Naive thymus-derived CD4-positive, alpha-beta T cell (primary cell): Measurements from ENCODE around the gene EXOC1. TPM values are rescaled to one million over a fixed set of nuclear protein-coding genes. Genes with fewer than 3 reads are reported as not detected.

Source experiments
- ATAC-seq: fragments of 150-1000 bp; cut with Tn5 transposase; 2 replicates; pipeline ENCODE4 v1.10.0; 2021; ENCODE audit warnings: mild to moderate bottlenecking, moderate library complexity
- CTCF ChIA-PET: fragments of 350-600 bp; sonication (Branson Sonifier 250); formaldehyde crosslinking; loops from one replicate; lab custom pipeline; 2021; ENCODE audit warnings: antibody characterized with exemption; lab: Charles Lee
- POLR2A ChIA-PET: fragments of 350-600 bp; sonication (Branson Sonifier 250); formaldehyde crosslinking; loops from one replicate; lab custom pipeline; 2021; ENCODE audit warnings: antibody characterized with exemption, inconsistent platforms; lab: Charles Lee
- DNase-seq, 9 donors: peaks; one replicate each; pipeline versions ENCODE4 v3.0.0 to v3.0.0-alpha.2; 2020 to 2022; ENCODE audit warnings: mixed read lengths in 1 of 9
- H3K27ac ChIP-seq: one replicate; pipeline ENCODE4 v1.7.0; 2013; ENCODE audit warnings: mild to moderate bottlenecking, low read depth, low read length, moderate library complexity
- H3K27me3 ChIP-seq, 2 donors: one replicate each; pipeline ENCODE4 v1.7.0; 2013; ENCODE audit warnings: low read length in 2 of 2, mild to moderate bottlenecking in 2 of 2, moderate library complexity in 2 of 2; ENCODE audit not compliant: control insufficient read depth in 2 of 2, insufficient read depth in 2 of 2
- H3K36me3 ChIP-seq, 3 experiments: 1 replicate in 2 of 3; 2 replicates in 1 of 3; pipeline ENCODE4 v1.7.0; 2013; ENCODE audit warnings: low read length in 3 of 3, mild to moderate bottlenecking in 3 of 3, moderate library complexity in 1 of 3; ENCODE audit not compliant: insufficient read depth in 3 of 3, control insufficient read depth in 2 of 3
- H3K4me1 ChIP-seq, 2 donors: one replicate each; pipeline ENCODE4 v1.7.0; 2013; ENCODE audit warnings: low read length in 2 of 2, mild to moderate bottlenecking in 2 of 2, moderate library complexity in 1 of 2; ENCODE audit not compliant: control insufficient read depth in 2 of 2, insufficient read depth in 2 of 2
- H3K4me3 ChIP-seq: 2 replicates; pipeline ENCODE4 v1.7.0; 2013; ENCODE audit warnings: mild to moderate bottlenecking, low read length
- H3K9me3 ChIP-seq, 3 experiments: 1 replicate in 2 of 3; 2 replicates in 1 of 3; pipeline ENCODE4 v1.7.0; 2013; ENCODE audit warnings: low read length in 3 of 3; ENCODE audit not compliant: control insufficient read depth in 2 of 3
- H3K27ac Mint-ChIP-seq, 9 donors: one replicate each; pipeline ENCODE4 v1.8.0; 2020 to 2022; ENCODE audit warnings: mixed read lengths in 9 of 9, mild to moderate bottlenecking in 8 of 9, moderate library complexity in 5 of 9, inconsistent platforms in 2 of 9
- H3K27me3 Mint-ChIP-seq, 5 donors: one replicate each; pipeline ENCODE4 v1.8.0; 2021 to 2022; ENCODE audit warnings: mixed read lengths in 5 of 5, mild to moderate bottlenecking in 1 of 5
- H3K36me3 Mint-ChIP-seq, 5 donors: one replicate each; pipeline ENCODE4 v1.8.0; 2020 to 2022; ENCODE audit warnings: mixed read lengths in 5 of 5, mild to moderate bottlenecking in 3 of 5, inconsistent platforms in 1 of 5
- H3K4me1 Mint-ChIP-seq, 7 donors: one replicate each; pipeline ENCODE4 v1.8.0; 2020 to 2022; ENCODE audit warnings: mixed read lengths in 7 of 7, mild to moderate bottlenecking in 3 of 7, inconsistent platforms in 1 of 7
- H3K4me3 Mint-ChIP-seq, 10 donors: one replicate each; pipeline ENCODE4 v1.8.0; 2020 to 2022; ENCODE audit warnings: mild to moderate bottlenecking in 10 of 10, mixed read lengths in 10 of 10, moderate library complexity in 6 of 10, inconsistent platforms in 2 of 10
- H3K9me3 Mint-ChIP-seq, 11 donors: one replicate each; pipeline ENCODE4 v1.8.0; 2020 to 2022; ENCODE audit warnings: mixed read lengths in 11 of 11, mild to moderate bottlenecking in 4 of 11, inconsistent platforms in 1 of 11, moderate library complexity in 1 of 11
- intact Hi-C, 2 donors: fragments of 100-400 bp; cut with micrococcal nuclease; formaldehyde crosslinking; loops; one replicate each; pipeline ENCODE4 v1.15.1; 2023
- polyA plus RNA-seq, 2 donors: library from polyadenylated mRNA; unstranded; fragments of 300-500 nt; fragmentation: Illumina TruSeq; gene quantifications; one replicate each; pipeline ENCODE4 v1.2.3, GENCODE V29; 2021
- total RNA-seq, 6 experiments: library from RNA in 5 of 6; stranded (reverse) in 5 of 6; gene quantifications; 1 replicate in 5 of 6; 2 replicates in 1 of 6; pipeline ENCODE4 v1.2.3 and lab custom pipeline; 2021 to 2026

The EXOC1 gene
- total and polyA plus RNA-seq, 7 experiments from 2014 or later: 11.6 to 46.7 (median 26.5) TPM

- intact Hi-C loops: loop anchor here (1.0 to 10.0 kb wide), 11 partner anchors 62 to 1887 kb away; partner anchors contain the start of genes SRD5A3 (in 2 of the 2), TMEM165 (in 2 of the 2), CHIC2 (in 1 of the 2) and CLOCK (in 1 of the 2)
- Mint-ChIP-seq H3K4me3 (peak overlapping the region; percentile 86 to 96 (median 92)), H3K27me3 (no peaks in the 10 kb centered on the region), H3K4me1 (peaks cover 30 to 69% (median 51%) of the 10 kb centered on the region in 7 donors), H3K9me3 (peaks cover 0 to 15% (median 1%) of the 10 kb centered on the region in 11 donors), H3K36me3 (peaks cover 6 to 27% (median 15%) of the 10 kb centered on the region in 5 donors), H3K27ac (peak overlapping the region; percentile 90 to 98 (median 94))
- Histone ChIP-seq H3K4me3 (peak overlapping the region; percentile 88), H3K27ac (peak overlapping the region; percentile 71), H3K27me3 (no peaks in the 10 kb centered on the region), H3K36me3 (peaks cover 0 to 22% (median 4%) of the 10 kb centered on the region in 3 experiments), H3K9me3 (no peaks in the 10 kb centered on the region), H3K4me1 (peaks cover 14 to 15% of the 10 kb centered on the region in 2 donors)
- ATAC-seq (no peak), DNase-seq (peak in 2 of 9 donors; percentile 2 to 33)
- CTCF ChIA-PET: interaction anchor here (1.0 to 1.3 kb wide), 8 partner anchors 8 to 604 kb away, joined by 3 to 5 read pairs (median 3); partner anchors contain the start of gene SRD5A3
- POLR2A ChIA-PET: interaction anchor here (0.7 to 3.0 kb wide), 15 partner anchors 9 to 1029 kb away, joined by 3 to 24 read pairs (median 4); partner anchors contain the start of genes EXOC1, PAICS, POLR2B and PPAT
Observed at GRCh38 chr4:55949482-55949802, 96.0 kb downstream of the EXOC1 start.

GRCh38 chr4:55951191-55951922 is 97.9 kb downstream of the EXOC1 start:
- H3K36me3 Mint-ChIP-seq: peaks cover 9 to 26% (median 13%) of the 10 kb centered on the region in 5 donors
- ATAC-seq (no peak), DNase-seq (no peak)
- no peaks in the 10 kb centered on the region for H3K27me3 ChIP-seq
- H3K4me1 Mint-ChIP-seq: peaks cover 26 to 66% (median 47%) of the 10 kb centered on the region in 7 donors
- peaks cover 14 to 15% of the 10 kb centered on the region in 2 donors for H3K4me1 ChIP-seq
- H3K27me3 Mint-ChIP-seq: no peaks in the 10 kb centered on the region
- ChIA-PET POLR2A (no interaction called here), CTCF (interaction anchor here (0.7 kb wide), 1 partner anchor 401 kb away, joined by 3 read pairs; no protein-coding TSS in a partner anchor)
- H3K27ac ChIP-seq: peak overlapping the region; percentile 18
- peak overlapping the region in 4 of 9 donors; percentile 20 to 98 (median 44) for H3K27ac Mint-ChIP-seq
- peaks cover 0 to 1% (median 0%) of the 10 kb centered on the region in 11 donors for H3K9me3 Mint-ChIP-seq
- peak overlapping the region in 5 of 10 donors; percentile 12 to 95 (median 44) for H3K4me3 Mint-ChIP-seq
- no peaks in the 10 kb centered on the region for H3K9me3 ChIP-seq
- peaks cover 0 to 38% (median 5%) of the 10 kb centered on the region in 3 experiments for H3K36me3 ChIP-seq
- H3K4me3 ChIP-seq: no peak overlapping the region
- intact Hi-C loops: no loop called here

Other genes with a start within 250 kb of the EXOC1 start
- gene NMU, start 217.3 kb upstream of the EXOC1 start, total RNA-seq: not detected
- not detected for gene NMU, start 217.3 kb upstream of the EXOC1 start, polyA plus RNA-seq
- not detected for gene EXOC1L, start 33.9 kb upstream of the EXOC1 start, total RNA-seq
- gene EXOC1L, start 33.9 kb upstream of the EXOC1 start, polyA plus RNA-seq: not detected
- gene CEP135, start 95.3 kb downstream of the EXOC1 start, total RNA-seq: 10 to 100 TPM; 20.6 to 38.8 (median 24.6) TPM
- 10 to 100 TPM in 1 of 2 donors, 1 to 10 TPM in 1; 8.9 to 15.5 TPM for gene CEP135, start 95.3 kb downstream of the EXOC1 start, polyA plus RNA-seq